GM18498 (cell line): ENCODE data around the gene ADA.

Experiments used
- ATAC-seq: cut with Tn5 transposase; IDR thresholded peaks from one replicate; pipeline ENCODE4 v1.9.1; 2021; ENCODE audit warnings: mild to moderate bottlenecking, moderate library complexity; ENCODE audit not compliant: unreplicated experiment

The ADA gene

DNA sequence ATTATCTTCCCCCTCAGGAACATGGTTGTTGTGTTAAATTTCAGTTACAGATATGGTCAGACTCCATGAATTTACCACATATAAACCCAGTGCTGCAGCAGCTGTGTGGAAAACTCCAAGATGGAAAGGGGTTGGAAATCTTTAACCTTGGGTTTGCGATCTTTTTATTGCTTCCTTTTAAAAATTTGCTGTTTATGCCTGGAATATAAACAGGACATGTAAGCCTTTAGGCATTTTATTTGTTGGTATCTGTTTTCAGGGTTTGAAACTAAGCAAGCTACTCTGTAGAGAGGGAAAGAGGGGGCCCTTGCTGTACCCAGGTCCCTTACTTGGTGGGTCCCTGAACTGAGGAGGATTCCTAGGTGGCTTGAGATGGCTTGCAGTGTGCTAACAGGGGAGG, 68.3 kb downstream of the ADA start:
- ATAC-seq, result no peak

DNA sequence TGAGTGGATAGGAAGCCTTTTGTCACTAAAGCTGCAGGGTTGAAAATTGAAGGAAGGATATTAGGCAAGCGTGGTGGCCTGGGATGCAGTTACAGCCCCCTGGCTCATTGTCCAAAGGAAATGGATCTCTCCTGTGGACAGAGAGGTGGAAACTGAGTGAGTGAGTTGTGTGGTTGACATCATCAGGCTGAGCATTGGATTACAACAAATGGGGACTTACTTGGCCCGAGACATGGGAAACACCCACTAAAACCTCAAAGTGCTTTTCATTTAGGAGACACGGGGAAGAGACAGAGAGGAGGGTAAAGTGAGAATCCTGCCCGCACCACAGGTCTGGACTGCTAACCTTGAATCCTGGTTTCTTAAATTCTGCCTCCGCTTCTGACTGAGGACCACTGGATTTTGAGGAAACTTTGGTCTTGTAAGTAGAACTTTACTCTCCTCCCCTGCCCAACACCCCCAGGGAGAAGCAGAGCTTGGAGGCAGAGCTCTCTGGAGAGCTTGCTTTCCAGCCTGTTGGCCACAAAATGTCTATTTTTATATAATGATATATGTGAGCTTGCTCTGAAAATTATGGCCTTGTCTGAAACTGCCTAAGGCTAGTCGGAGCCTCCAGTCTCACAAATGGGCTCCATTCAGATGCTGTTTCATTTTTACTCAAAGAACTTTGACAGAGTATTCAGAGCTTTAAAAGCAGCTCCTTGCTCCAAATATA, 69.0 kb downstream of the ADA start, which contains the start of gene PKIG:
PKIG (plus strand) TSS at position 269 of the 715 bp plus-strand sequence. CDS start 31,978 bp downstream, outside the sequence.
- ATAC-seq, result no peak

DNA sequence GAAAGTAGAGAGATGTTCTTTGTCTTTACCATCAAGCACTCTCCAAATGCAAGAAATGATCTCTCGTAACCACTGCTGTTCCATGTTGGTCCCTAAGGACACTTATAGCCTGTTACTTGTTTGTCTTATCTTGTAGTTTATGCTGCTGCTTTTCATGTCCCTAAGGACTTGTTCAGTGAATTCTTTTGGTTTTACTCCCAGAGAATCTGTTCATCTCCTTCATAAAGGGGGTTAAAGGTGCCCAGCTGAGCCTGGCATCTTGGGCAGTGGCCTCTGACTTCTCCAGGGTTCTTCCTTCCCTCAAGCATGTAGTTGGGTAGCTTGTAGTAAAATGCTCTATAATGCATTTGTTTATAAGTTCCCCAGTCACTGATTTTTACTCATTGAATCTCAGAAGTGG, 70.0 kb downstream of the ADA start:
- no peak for ATAC-seq

GRCh38 chr20:44580581-44581268, 70.8 kb downstream of the ADA start:
- no peak for ATAC-seq

GRCh38 chr20:44579313-44580081, 72.0 kb downstream of the ADA start:
- no peak for ATAC-seq

DNA sequence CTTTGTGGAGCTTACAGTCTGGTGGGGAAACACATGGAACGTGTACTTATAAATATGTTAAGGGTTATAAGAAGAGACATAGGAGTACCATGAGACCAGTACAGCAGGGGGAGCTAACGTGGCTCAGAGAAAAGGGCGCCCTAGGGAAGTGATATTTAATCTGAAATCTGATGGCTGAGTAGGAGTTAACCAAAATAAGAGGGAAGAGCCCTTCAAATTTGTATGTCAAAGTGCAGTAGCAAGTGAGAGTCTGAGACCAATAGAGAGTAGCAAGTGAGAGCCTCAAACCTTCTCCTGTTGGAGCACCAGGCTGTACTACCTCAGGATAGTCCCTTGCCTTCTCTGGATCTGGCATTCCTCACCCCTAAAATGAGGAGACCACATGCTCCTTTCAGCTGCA, 75.2 kb downstream of the ADA start:
- no peak for ATAC-seq

GRCh38 chr20:44574372-44574771, 77.1 kb downstream of the ADA start:
- no peak for ATAC-seq

GRCh38 chr20:44573501-44573869, 78.0 kb downstream of the ADA start:
- ATAC-seq, result no peak

DNA sequence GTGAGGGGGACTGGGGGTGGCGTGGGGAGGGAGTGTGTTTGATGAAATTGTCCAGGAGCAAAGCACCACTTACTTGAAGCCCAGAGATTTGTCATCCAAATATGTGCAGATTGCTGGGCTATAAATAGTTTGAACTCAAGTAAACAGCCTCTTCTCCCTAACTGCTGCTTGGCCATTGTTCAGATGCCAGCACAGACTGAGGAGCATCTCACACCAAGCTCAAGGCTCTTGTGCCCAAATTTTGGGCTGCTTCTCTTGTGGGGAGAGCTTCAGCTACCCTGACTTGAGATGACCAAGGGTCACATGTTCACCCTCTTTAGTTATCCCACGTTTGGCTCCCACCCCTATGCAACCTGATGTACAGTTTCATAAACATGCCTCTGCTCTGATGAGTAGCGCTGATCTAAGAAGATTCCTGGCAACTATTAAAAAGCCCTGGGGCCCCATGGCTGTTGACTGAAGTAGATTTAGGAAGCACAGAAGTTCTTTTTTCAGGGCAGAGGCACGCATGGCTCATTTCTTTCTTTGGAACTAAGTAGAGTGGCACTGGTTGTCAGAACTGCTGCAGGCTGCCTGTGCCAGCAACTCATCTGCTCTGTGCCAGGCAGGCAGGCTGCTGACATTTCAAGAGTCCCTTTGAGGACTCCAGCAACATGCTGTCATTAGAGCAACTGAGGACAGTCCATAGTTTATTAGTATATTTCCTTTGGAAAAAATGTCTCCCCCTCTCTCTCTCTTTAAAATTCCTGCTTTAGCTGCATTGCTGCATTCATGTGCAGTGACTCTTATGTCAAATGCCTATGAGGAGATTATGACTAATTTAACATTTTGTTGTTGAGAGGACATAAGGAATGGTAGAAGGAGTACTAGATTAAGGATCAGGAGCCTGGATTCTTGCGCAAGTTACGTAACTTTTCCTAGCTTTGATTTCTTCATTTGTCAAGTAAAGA, 78.7 kb downstream of the ADA start:
- no peak for ATAC-seq

- no peak for ATAC-seq
Measured at GRCh38 chr20:44571362-44571988, 80.0 kb downstream of the ADA start.

GRCh38 chr20:44570367-44570766, 81.1 kb downstream of the ADA start:
- ATAC-seq, result no peak
